Endodermal cell (in vitro differentiated cells): ENCODE results near the gene FAM50B. TPM values are rescaled to one million over a fixed set of nuclear protein-coding genes. Genes with fewer than 3 reads are reported as not detected.

Source experiments
- DNase-seq: peaks from one replicate; pipeline ENCODE4 v3.0.0-alpha.2; 2017
- H3K27ac ChIP-seq: 2 replicates; pipeline ENCODE4 v1.5.1; 2013; ENCODE audit warnings: mild to moderate bottlenecking, low read depth, low read length, moderate library complexity
- H3K27me3 ChIP-seq: 2 replicates; pipeline ENCODE4 v1.6.1; 2013; ENCODE audit warnings: mild to moderate bottlenecking, low read length, moderate library complexity; ENCODE audit not compliant: insufficient read depth, control insufficient read depth, poor library complexity, severe bottlenecking
- H3K36me3 ChIP-seq: 2 replicates; pipeline ENCODE4 v1.7.0; 2013; ENCODE audit warnings: mild to moderate bottlenecking, low read length, moderate library complexity; ENCODE audit not compliant: control insufficient read depth, insufficient read depth
- H3K4me1 ChIP-seq: one replicate; pipeline ENCODE4 v1.7.0; 2013; ENCODE audit warnings: low read length; ENCODE audit not compliant: control insufficient read depth, insufficient read depth
- H3K4me3 ChIP-seq: 2 replicates; pipeline ENCODE4 v1.5.1; 2013; ENCODE audit warnings: mild to moderate bottlenecking, low read length, moderate library complexity
- H3K9ac ChIP-seq: 2 replicates; pipeline ENCODE4 v1.6.1; 2013; ENCODE audit warnings: mild to moderate bottlenecking, low read length, moderate library complexity; ENCODE audit not compliant: poor library complexity, severe bottlenecking; ENCODE audit errors: extremely low read depth
- H3K9me3 ChIP-seq: 2 replicates; pipeline ENCODE4 v1.6.1; 2013; ENCODE audit warnings: mild to moderate bottlenecking, low read length, moderate library complexity; ENCODE audit not compliant: control insufficient read depth
- H3K27ac Mint-ChIP-seq: 2 replicates; pipeline ENCODE4 v1.8.0; 2020; ENCODE audit warnings: mixed read lengths
- H3K27me3 Mint-ChIP-seq: 2 replicates; pipeline ENCODE4 v1.8.0; 2021; ENCODE audit warnings: mild to moderate bottlenecking, mixed read lengths; ENCODE audit not compliant: insufficient read depth
- H3K36me3 Mint-ChIP-seq: 2 replicates; pipeline ENCODE4 v1.8.0; 2020; ENCODE audit warnings: low read depth, mixed read lengths
- H3K4me1 Mint-ChIP-seq: 2 replicates; pipeline ENCODE4 v1.8.0; 2020; ENCODE audit warnings: mixed read lengths
- H3K4me3 Mint-ChIP-seq: 2 replicates; pipeline ENCODE4 v1.8.0; 2020; ENCODE audit warnings: mild to moderate bottlenecking, moderate library complexity, mixed read lengths
- H3K9me3 Mint-ChIP-seq: 2 replicates; pipeline ENCODE4 v1.8.0; 2020; ENCODE audit warnings: mild to moderate bottlenecking, mixed read lengths
- CTCF ChIP-seq: fragments of 200-600 bp; sonication (generic); conservative IDR thresholded peaks from 2 replicates; pipeline ENCODE4 v1.5.0; 2021; ENCODE audit warnings: antibody characterized with exemption, mild to moderate bottlenecking
- WGBS, 2 experiments: methylation state at CpG; one replicate each; pipeline versions ENCODE4 v1.1.5 to v1.1.7; 2013; ENCODE audit warnings: missing lambda C conversion rate in 2 of 2, mixed read lengths in 1 of 2; ENCODE audit not compliant: insufficient coverage in 1 of 2, insufficient read length in 1 of 2; 5-methylcytosine and 5-hydroxymethylcytosine counted together
- total RNA-seq, 2 donors: library from RNA; stranded (reverse); fragmentation: NEBNext Ultra II Directional in 1 of 2; extraction: Animal tissue kit (Norgen Biotek cat#: 25700) in 1 of 2; gene quantifications; 2 replicates in 1 of 2; 3 replicates in 1 of 2; pipeline ENCODE4 v1.2.1, GENCODE V29; 2021

The FAM50B gene
- total RNA-seq, 2 donors from 2014 or later: 2.8 to 3.7 TPM

GRCh38 chr6:3869284-3869631, 20.1 kb downstream of the FAM50B start:
- 90 to 93% methylated on average over 3 of the region's 3 CpGs for WGBS, 2 experiments
- H3K4me1 ChIP-seq: no peaks in the 10 kb centered on the region

GRCh38 chr6:3869632-3870527, 20.7 kb downstream of the FAM50B start:
- no peaks in the 10 kb centered on the region for H3K4me1 Mint-ChIP-seq
- no peaks in the 10 kb centered on the region for H3K36me3 Mint-ChIP-seq
- no peak overlapping the region for H3K4me3 ChIP-seq
- WGBS, 2 experiments: 87 to 88% methylated on average over 14 to 16 of the region's 16 CpGs
- no peaks in the 10 kb centered on the region for H3K4me1 ChIP-seq
- H3K9me3 ChIP-seq: no peaks in the 10 kb centered on the region
- no peak overlapping the region for H3K9ac ChIP-seq
- H3K4me3 Mint-ChIP-seq: no peak overlapping the region
- H3K27ac Mint-ChIP-seq: no peak overlapping the region
- H3K36me3 ChIP-seq: no peaks in the 10 kb centered on the region
- H3K27ac ChIP-seq: no peak overlapping the region
- H3K27me3 ChIP-seq: no peaks in the 10 kb centered on the region
- H3K9me3 Mint-ChIP-seq: peaks cover 3% of the 10 kb centered on the region
- peaks cover 2% of the 10 kb centered on the region for H3K27me3 Mint-ChIP-seq
- TF ChIP-seq CTCF: no peak
- DNase-seq: no peak

More at GRCh38 chr6:3869284-3869631, 20.1 kb downstream of the FAM50B start:
- H3K36me3 ChIP-seq: no peaks in the 10 kb centered on the region
- DNase-seq: no peak
- Mint-ChIP-seq H3K4me1 (no peaks in the 10 kb centered on the region), H3K4me3 (no peak overlapping the region), H3K9me3 (peaks cover 3% of the 10 kb centered on the region), H3K27me3 (peaks cover 2% of the 10 kb centered on the region), H3K36me3 (no peaks in the 10 kb centered on the region), H3K27ac (no peak overlapping the region)
- H3K27ac ChIP-seq: no peak overlapping the region
- H3K4me3 ChIP-seq: no peak overlapping the region
- no peak for TF ChIP-seq CTCF
- H3K27me3 ChIP-seq: no peaks in the 10 kb centered on the region
- H3K9ac ChIP-seq: no peak overlapping the region
- no peaks in the 10 kb centered on the region for H3K9me3 ChIP-seq

GRCh38 chr6:3870528-3870925, 21.4 kb downstream of the FAM50B start:
- Histone ChIP-seq H3K36me3 (no peaks in the 10 kb centered on the region), H3K27ac (no peak overlapping the region), H3K27me3 (no peaks in the 10 kb centered on the region), H3K4me3 (no peak overlapping the region), H3K4me1 (no peaks in the 10 kb centered on the region), H3K9me3 (no peaks in the 10 kb centered on the region), H3K9ac (no peak overlapping the region)
- no peaks in the 10 kb centered on the region for H3K27me3 Mint-ChIP-seq
- DNase-seq: peak; percentile 18
- H3K36me3 Mint-ChIP-seq: no peaks in the 10 kb centered on the region
- 93 to 95% methylated on average over 4 to 5 of the region's 5 CpGs for WGBS, 2 experiments
- no peak overlapping the region for H3K4me3 Mint-ChIP-seq
- TF ChIP-seq CTCF: no peak
- H3K27ac Mint-ChIP-seq: no peak overlapping the region
- H3K4me1 Mint-ChIP-seq: no peaks in the 10 kb centered on the region
- peaks cover 1% of the 10 kb centered on the region for H3K9me3 Mint-ChIP-seq
